K562 (cell line): ENCODE results near the gene RBFOX2. TPM values are rescaled to one million over a fixed set of nuclear protein-coding genes. Genes with fewer than 3 reads are reported as not detected.
A peak's percentile ranks its signal among the peaks of the same experiment; 100 is the strongest.

Source experiments
- ATAC-seq: fragments of 200-7000 bp; cut with Tn5 transposase; 3 replicates; pipeline ENCODE4 v1.9.1; 2020; ENCODE audit warnings: moderate library complexity
- BruUV-seq: library from RNA; stranded (reverse); fragments of 400-500 nt; replicated peaks from 2 replicates; lab custom pipeline; 2021; lab: Mats Ljungman, UMichigan
- CTCF ChIA-PET: fragments of 300-600 bp; formaldehyde crosslinking; extraction: SDS; loops from one replicate; lab custom pipeline; 2021; ENCODE audit warnings: low intra/inter-chr PET ratio; lab: Yijun Ruan, JAX
- POLR2A ChIA-PET: fragments of 300-600, 350-650 bp; sonication (Branson Sonifier 250); formaldehyde crosslinking; extraction: SDS; loops from one replicate; lab custom pipeline; 2021; ENCODE audit warnings: antibody characterized with exemption, inconsistent platforms; lab: Yijun Ruan, JAX
- DNase-seq, 4 experiments: peaks; one replicate each; pipeline versions ENCODE4 v3.0.0 to v3.0.0-alpha.2; 2011 to 2018; ENCODE audit warnings: low spot score in 3 of 4, mixed read lengths in 3 of 4; ENCODE audit errors: extremely low read depth in 1 of 4
- FAIRE-seq: peaks from 2 replicates; lab custom pipeline; 2011; peaks lifted over from hg19 to GRCh38; lab: Jason Lieb, UNC
- H2AFZ ChIP-seq: 2 replicates; pipeline ENCODE4 v1.6.0; 2011; ENCODE audit warnings: low read depth, low read length, control low read depth, inconsistent platforms
- H3K27ac ChIP-seq: fragments of 200-600 bp; 3 replicates; pipeline ENCODE4 v1.8.0; 2011; ENCODE audit warnings: low read depth, mild to moderate bottlenecking, control low read depth, inconsistent platforms, low read length, moderate library complexity, mixed read lengths; ENCODE audit errors: extremely low read depth
- H3K27me3 ChIP-seq, 2 experiments: fragments of 300-600 bp in 1 of 2; 2 replicates in 1 of 2; 3 replicates in 1 of 2; pipeline versions ENCODE4 v1.6.0 to v1.8.0; 2011; ENCODE audit warnings: inconsistent platforms in 2 of 2, low read length in 2 of 2, mild to moderate bottlenecking in 1 of 2, mixed read lengths in 1 of 2, moderate library complexity in 1 of 2; ENCODE audit not compliant: control insufficient read depth in 2 of 2, insufficient read depth in 2 of 2
- H3K36me3 ChIP-seq: fragments of 300-600 bp; 3 replicates; pipeline ENCODE4 v1.8.0; 2011; ENCODE audit warnings: mild to moderate bottlenecking, low read length, inconsistent platforms; ENCODE audit not compliant: control insufficient read depth, insufficient read depth
- H3K4me1 ChIP-seq, 2 experiments: fragments of 200-600 bp in 1 of 2; replicated peaks in 1 of 2; 2 replicates in 1 of 2; 3 replicates in 1 of 2; pipeline versions ENCODE4 v1.5.1 to v1.8.0; 2011; ENCODE audit warnings: inconsistent platforms in 2 of 2, low read length in 2 of 2, mild to moderate bottlenecking in 1 of 2, mixed read lengths in 1 of 2, moderate library complexity in 1 of 2; ENCODE audit not compliant: control insufficient read depth in 2 of 2, insufficient read depth in 2 of 2
- H3K4me2 ChIP-seq: 2 replicates; pipeline ENCODE4 v1.6.1; 2011; ENCODE audit warnings: low read length, control low read depth, inconsistent platforms, mixed read lengths; ENCODE audit not compliant: insufficient read depth
- H3K4me3 ChIP-seq: fragments of 200-600 bp; sonication (generic), shearing (Covaris generic); 2 replicates; pipeline ENCODE4 v1.5.1; 2016; ENCODE audit warnings: control low read depth, inconsistent platforms
- H3K79me2 ChIP-seq: fragments of 200-600 bp; 3 replicates; pipeline ENCODE4 v1.8.0; 2011; ENCODE audit warnings: low read length, inconsistent platforms; ENCODE audit not compliant: control insufficient read depth, insufficient read depth
- H3K9ac ChIP-seq, 2 experiments: 2 replicates each; pipeline versions ENCODE4 v1.6.0 to v1.6.1; 2011; ENCODE audit warnings: low read depth in 2 of 2, low read length in 2 of 2, control low read depth in 1 of 2, inconsistent platforms in 1 of 2, mild to moderate bottlenecking in 1 of 2, mixed read lengths in 1 of 2; ENCODE audit not compliant: insufficient read depth in 1 of 2
- H3K9me1 ChIP-seq: one replicate; pipeline ENCODE4 v1.6.0; 2011; ENCODE audit warnings: inconsistent platforms, mild to moderate bottlenecking, low read length, moderate library complexity; ENCODE audit not compliant: control insufficient read depth, insufficient read depth
- H3K9me3 ChIP-seq: replicated peaks from 2 replicates; pipeline ENCODE4 v1.5.1; 2011; ENCODE audit warnings: low read depth, low read length, inconsistent platforms; ENCODE audit not compliant: control insufficient read depth, insufficient read depth
- H4K20me1 ChIP-seq: replicated peaks from 2 replicates; pipeline ENCODE4 v1.6.1; 2011; ENCODE audit warnings: low read length, inconsistent platforms, mixed read lengths; ENCODE audit not compliant: control insufficient read depth, insufficient read depth
- BHLHE40 ChIP-seq: IDR thresholded peaks from 2 replicates; pipeline ENCODE4 v1.6.1; 2011; ENCODE audit warnings: low read length, improper control_type of control experiment
- KAT7 ChIP-seq: sonication (generic); formaldehyde crosslinking; IDR thresholded peaks from 2 replicates; pipeline ENCODE4 v1.8.0; 2022; ENCODE audit warnings: missing genetic modification reagents, mild to moderate bottlenecking, borderline replicate concordance
- L3MBTL2 ChIP-seq: fragments of 450-650 bp; IDR thresholded peaks from 2 replicates; pipeline ENCODE4 v1.6.1; 2016; ENCODE audit warnings: mild to moderate bottlenecking, moderate library complexity
- MYC ChIP-seq, 2 experiments: fragments of 250-450 bp in 1 of 2; sonication (Bioruptor Pico) in 1 of 2; IDR thresholded peaks; 2 replicates each; pipeline versions ENCODE4 v1.5.1 to v1.6.1; 2012 to 2021; ENCODE audit warnings: low read depth in 2 of 2, borderline replicate concordance in 1 of 2, improper control_type of control experiment in 1 of 2, low read length in 1 of 2, mild to moderate bottlenecking in 1 of 2, moderate library complexity in 1 of 2
- SPI1 ChIP-seq: IDR thresholded peaks from 2 replicates; pipeline ENCODE4 v1.6.1; 2011; ENCODE audit warnings: low read depth, low read length, control low read depth, borderline replicate concordance
- ZNF253 ChIP-seq: fragments of 250-450 bp; sonication (Bioruptor Pico); conservative IDR thresholded peaks from 2 replicates; pipeline ENCODE4 v1.6.1; 2021; ENCODE audit warnings: mild to moderate bottlenecking
- ZNF354B ChIP-seq: fragments of 250-450 bp; sonication (Bioruptor Pico); IDR thresholded peaks from 2 replicates; pipeline ENCODE4 v1.4.0; 2020
- ZNF384 ChIP-seq: IDR thresholded peaks from 2 replicates; pipeline ENCODE4 v1.6.1; 2012; ENCODE audit warnings: low read depth, low read length, improper control_type of control experiment
- WGBS: fragments of 100-300 bp; shearing (Covaris generic); methylation state at CpG from one replicate; pipeline ENCODE4 v1.1.6; 2016; ENCODE audit warnings: low coverage, mixed read lengths; ENCODE audit not compliant: insufficient coverage; ENCODE audit errors: missing lambda C conversion rate; 5-methylcytosine and 5-hydroxymethylcytosine counted together
- in situ Hi-C: fragments of 300-500 bp; cut with MboI; formaldehyde crosslinking; loops from 4 replicates; pipeline ENCODE4 v1.15.0; 2018; ENCODE audit warnings: inconsistent platforms, mixed read lengths
- intact Hi-C: fragments of 100-400 bp; cut with micrococcal nuclease; formaldehyde crosslinking; loops from 2 replicates; pipeline ENCODE4 v1.14.2; 2022
- polyA plus RNA-seq, 8 experiments: library from polyadenylated mRNA; depleted of rRNA in 4 of 8; stranded (reverse) in 5 of 8; unstranded in 3 of 8; fragments of >200 nt; fragmentation: Nextera tagmentation in 2 of 8; fragmentation: Illumina TruSeq in 1 of 8; extraction: Ambion mirVana in 2 of 8; extraction: Trizol in 1 of 8; gene quantifications; 2 replicates each; pipeline versions ENCODE4 v1.2.1 to v1.2.3, GENCODE V29; 2011 to 2014; ENCODE audit warnings: inconsistent platforms in 1 of 8, missing spikeins in 1 of 8
- total RNA-seq, 7 experiments: library from RNA; depleted of rRNA in 6 of 7; stranded (reverse); fragments of >200 nt in 6 of 7; fragmentation: Illumina TruSeq in 2 of 7; extraction: Trizol in 2 of 7; gene quantifications; 2 replicates each; pipeline versions ENCODE4 v1.2.1 to v1.2.3, GENCODE V29; 2011 to 2021; ENCODE audit warnings: low replicate concordance in 1 of 7
- TF ChIP-seq, protein P1 (sequence below): sonication (generic); formaldehyde crosslinking; IDR thresholded peaks from 2 replicates; pipeline ENCODE4 v1.8.1; 2023; ENCODE audit warnings: mild to moderate bottlenecking, missing genetic modification reagents
- TF ChIP-seq, protein P2 (sequence below): fragments of 450-650 bp; IDR thresholded peaks from 2 replicates; pipeline ENCODE4 v1.6.1; 2017; ENCODE audit warnings: antibody characterized with exemption, mild to moderate bottlenecking
- TF ChIP-seq, protein P3 (sequence below): sonication (generic); formaldehyde crosslinking; IDR thresholded peaks from 2 replicates; pipeline ENCODE4 v1.8.0; 2022; ENCODE audit warnings: mild to moderate bottlenecking, missing genetic modification reagents

The RBFOX2 gene
- total and polyA plus RNA-seq, 9 of the 15 experiments (the other 6 are each of a cell fraction or from before 2014, with no cell fraction given): 5.8 to 24.8 (median 14.2) TPM

DNA sequence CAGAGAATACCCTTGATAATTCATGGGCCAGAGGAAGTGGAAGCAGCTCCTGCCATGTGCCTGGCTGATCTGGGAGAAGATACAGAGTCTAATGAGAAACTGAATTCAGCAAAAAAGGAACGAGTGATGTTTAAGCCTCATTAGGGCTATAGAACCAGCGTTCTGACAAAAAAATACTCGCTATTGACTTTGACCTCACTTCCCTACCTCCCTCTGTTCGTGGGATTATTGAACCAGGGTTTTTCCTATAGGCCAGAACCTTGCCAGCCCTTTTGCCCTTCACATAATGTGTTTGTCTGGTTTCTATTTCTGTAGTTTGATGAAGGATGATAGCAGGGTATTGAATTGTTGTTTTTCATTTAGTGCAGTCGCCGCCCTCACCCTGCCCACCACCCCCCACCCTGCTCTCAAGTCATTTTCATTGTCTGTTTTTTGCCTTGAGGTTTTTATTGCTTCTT, 7.6 kb upstream of the RBFOX2 start:
- peak overlapping the region; percentile 51 for H3K4me2 ChIP-seq
- ATAC-seq (peak; percentile 39; the same call in 2 of the 3 replicates), DNase-seq (no peak), FAIRE-seq (peak; percentile 57)
- H3K4me3 ChIP-seq: no peak overlapping the region
- H3K9me3 ChIP-seq: no peaks in the 10 kb centered on the region
- ChIA-PET CTCF (no interaction called here), POLR2A (interaction anchor here (0.7 to 1.3 kb wide), 2 partner anchors 8 to 16 kb away, joined by 3 read pairs; partner anchors contain the start of gene RBFOX2)
- peaks cover 0 to 16% of the 10 kb centered on the region in 2 experiments; a peak in 4 of 5 replicates for H3K4me1 ChIP-seq
- in situ Hi-C loops (no loop called here), intact Hi-C loops (no loop called here)
- no peaks in the 10 kb centered on the region for H3K9me1 ChIP-seq
- H3K9ac ChIP-seq: peak overlapping the region in 1 of 2 experiments; percentile 48; a peak in 1 of 4 replicates
- BruUV-seq: no TSS peak
- H3K79me2 ChIP-seq: no peaks in the 10 kb centered on the region
- H3K27ac ChIP-seq: no peak overlapping the region; the same call in 2 of the 3 replicates
- no peaks in the 10 kb centered on the region for H3K27me3 ChIP-seq
- H2AFZ ChIP-seq: peak overlapping the region; percentile 91
- no peaks in the 10 kb centered on the region for H4K20me1 ChIP-seq
- WGBS: 9% methylated on average over 6 of the region's 6 CpGs
- no peaks in the 10 kb centered on the region for H3K36me3 ChIP-seq
- 0 out of 2 replicates have a peak, but pooled peaks have one; percentile 17 for TF ChIP-seq BHLHE40
- TF ChIP-seq, protein P1, sequence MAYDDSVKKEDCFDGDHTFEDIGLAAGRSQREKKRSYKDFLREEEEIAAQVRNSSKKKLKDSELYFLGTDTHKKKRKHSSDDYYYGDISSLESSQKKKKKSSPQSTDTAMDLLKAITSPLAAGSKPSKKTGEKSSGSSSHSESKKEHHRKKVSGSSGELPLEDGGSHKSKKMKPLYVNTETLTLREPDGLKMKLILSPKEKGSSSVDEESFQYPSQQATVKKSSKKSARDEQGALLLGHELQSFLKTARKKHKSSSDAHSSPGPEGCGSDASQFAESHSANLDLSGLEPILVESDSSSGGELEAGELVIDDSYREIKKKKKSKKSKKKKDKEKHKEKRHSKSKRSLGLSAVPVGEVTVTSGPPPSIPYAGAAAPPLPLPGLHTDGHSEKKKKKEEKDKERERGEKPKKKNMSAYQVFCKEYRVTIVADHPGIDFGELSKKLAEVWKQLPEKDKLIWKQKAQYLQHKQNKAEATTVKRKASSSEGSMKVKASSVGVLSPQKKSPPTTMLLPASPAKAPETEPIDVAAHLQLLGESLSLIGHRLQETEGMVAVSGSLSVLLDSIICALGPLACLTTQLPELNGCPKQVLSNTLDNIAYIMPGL (CRISPR knock-in tag): no peak
- TF ChIP-seq ZNF384: 0 out of 2 replicates have a peak, but pooled peaks have one; percentile 6
- peak; percentile 76 for TF ChIP-seq L3MBTL2
- no peak for TF ChIP-seq ZNF253 (CRISPR knock-in tag)
- no peak for TF ChIP-seq KAT7 (CRISPR knock-in tag)
- TF ChIP-seq, protein P2, sequence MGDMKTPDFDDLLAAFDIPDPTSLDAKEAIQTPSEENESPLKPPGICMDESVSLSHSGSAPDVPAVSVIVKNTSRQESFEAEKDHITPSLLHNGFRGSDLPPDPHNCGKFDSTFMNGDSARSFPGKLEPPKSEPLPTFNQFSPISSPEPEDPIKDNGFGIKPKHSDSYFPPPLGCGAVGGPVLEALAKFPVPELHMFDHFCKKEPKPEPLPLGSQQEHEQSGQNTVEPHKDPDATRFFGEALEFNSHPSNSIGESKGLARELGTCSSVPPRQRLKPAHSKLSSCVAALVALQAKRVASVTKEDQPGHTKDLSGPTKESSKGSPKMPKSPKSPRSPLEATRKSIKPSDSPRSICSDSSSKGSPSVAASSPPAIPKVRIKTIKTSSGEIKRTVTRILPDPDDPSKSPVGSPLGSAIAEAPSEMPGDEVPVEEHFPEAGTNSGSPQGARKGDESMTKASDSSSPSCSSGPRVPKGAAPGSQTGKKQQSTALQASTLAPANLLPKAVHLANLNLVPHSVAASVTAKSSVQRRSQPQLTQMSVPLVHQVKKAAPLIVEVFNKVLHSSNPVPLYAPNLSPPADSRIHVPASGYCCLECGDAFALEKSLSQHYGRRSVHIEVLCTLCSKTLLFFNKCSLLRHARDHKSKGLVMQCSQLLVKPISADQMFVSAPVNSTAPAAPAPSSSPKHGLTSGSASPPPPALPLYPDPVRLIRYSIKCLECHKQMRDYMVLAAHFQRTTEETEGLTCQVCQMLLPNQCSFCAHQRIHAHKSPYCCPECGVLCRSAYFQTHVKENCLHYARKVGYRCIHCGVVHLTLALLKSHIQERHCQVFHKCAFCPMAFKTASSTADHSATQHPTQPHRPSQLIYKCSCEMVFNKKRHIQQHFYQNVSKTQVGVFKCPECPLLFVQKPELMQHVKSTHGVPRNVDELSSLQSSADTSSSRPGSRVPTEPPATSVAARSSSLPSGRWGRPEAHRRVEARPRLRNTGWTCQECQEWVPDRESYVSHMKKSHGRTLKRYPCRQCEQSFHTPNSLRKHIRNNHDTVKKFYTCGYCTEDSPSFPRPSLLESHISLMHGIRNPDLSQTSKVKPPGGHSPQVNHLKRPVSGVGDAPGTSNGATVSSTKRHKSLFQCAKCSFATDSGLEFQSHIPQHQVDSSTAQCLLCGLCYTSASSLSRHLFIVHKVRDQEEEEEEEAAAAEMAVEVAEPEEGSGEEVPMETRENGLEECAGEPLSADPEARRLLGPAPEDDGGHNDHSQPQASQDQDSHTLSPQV: 0 out of 2 replicates have a peak, but pooled peaks have one; percentile 46
- TF ChIP-seq MYC (IDR thresholded peaks at IDR 0.05; ENCODE audit: low read depth, low read length): peak; percentile 70
- TF ChIP-seq MYC (CRISPR knock-in tag; IDR thresholded peaks at IDR 0.05; ENCODE audit: borderline replicate concordance, low read depth): no peak
- TF ChIP-seq ZNF354B: no peak
- peak; percentile 54; the same call in 1 of the 2 replicates for TF ChIP-seq SPI1
- TF ChIP-seq, protein P3, sequence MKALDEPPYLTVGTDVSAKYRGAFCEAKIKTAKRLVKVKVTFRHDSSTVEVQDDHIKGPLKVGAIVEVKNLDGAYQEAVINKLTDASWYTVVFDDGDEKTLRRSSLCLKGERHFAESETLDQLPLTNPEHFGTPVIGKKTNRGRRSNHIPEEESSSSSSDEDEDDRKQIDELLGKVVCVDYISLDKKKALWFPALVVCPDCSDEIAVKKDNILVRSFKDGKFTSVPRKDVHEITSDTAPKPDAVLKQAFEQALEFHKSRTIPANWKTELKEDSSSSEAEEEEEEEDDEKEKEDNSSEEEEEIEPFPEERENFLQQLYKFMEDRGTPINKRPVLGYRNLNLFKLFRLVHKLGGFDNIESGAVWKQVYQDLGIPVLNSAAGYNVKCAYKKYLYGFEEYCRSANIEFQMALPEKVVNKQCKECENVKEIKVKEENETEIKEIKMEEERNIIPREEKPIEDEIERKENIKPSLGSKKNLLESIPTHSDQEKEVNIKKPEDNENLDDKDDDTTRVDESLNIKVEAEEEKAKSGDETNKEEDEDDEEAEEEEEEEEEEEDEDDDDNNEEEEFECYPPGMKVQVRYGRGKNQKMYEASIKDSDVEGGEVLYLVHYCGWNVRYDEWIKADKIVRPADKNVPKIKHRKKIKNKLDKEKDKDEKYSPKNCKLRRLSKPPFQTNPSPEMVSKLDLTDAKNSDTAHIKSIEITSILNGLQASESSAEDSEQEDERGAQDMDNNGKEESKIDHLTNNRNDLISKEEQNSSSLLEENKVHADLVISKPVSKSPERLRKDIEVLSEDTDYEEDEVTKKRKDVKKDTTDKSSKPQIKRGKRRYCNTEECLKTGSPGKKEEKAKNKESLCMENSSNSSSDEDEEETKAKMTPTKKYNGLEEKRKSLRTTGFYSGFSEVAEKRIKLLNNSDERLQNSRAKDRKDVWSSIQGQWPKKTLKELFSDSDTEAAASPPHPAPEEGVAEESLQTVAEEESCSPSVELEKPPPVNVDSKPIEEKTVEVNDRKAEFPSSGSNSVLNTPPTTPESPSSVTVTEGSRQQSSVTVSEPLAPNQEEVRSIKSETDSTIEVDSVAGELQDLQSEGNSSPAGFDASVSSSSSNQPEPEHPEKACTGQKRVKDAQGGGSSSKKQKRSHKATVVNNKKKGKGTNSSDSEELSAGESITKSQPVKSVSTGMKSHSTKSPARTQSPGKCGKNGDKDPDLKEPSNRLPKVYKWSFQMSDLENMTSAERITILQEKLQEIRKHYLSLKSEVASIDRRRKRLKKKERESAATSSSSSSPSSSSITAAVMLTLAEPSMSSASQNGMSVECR (CRISPR knock-in tag): no peak
